H1 (cell line): ENCODE measurements around the gene TIE1. TPM values are rescaled to one million over a fixed set of nuclear protein-coding genes. Genes with fewer than 3 reads are reported as not detected.

Experiments
- CREB1 ChIP-seq: IDR thresholded peaks from 2 replicates; pipeline ENCODE4 v1.6.1; 2012; ENCODE audit warnings: inconsistent platforms
- EP300 ChIP-seq, 2 experiments: IDR thresholded peaks; 1 replicate in 1 of 2; 2 replicates in 1 of 2; pipeline ENCODE4 v1.6.1; 2011 to 2012; ENCODE audit warnings: low read depth in 2 of 2, low read length in 2 of 2, mild to moderate bottlenecking in 2 of 2, borderline replicate concordance in 1 of 2, inconsistent platforms in 1 of 2, moderate library complexity in 1 of 2
- HDAC2 ChIP-seq, 2 experiments: fragments of 300-600 bp in 1 of 2; sonication (generic) in 1 of 2; IDR thresholded peaks; 2 replicates each; pipeline ENCODE4 v1.6.1; 2011 to 2012; ENCODE audit warnings: low read depth in 2 of 2, low read length in 2 of 2, mild to moderate bottlenecking in 2 of 2, moderate library complexity in 2 of 2, borderline replicate concordance in 1 of 2, inconsistent platforms in 1 of 2
- POU5F1 ChIP-seq: IDR thresholded peaks from 2 replicates; pipeline ENCODE4 v1.6.1; 2011; ENCODE audit warnings: low read depth, mild to moderate bottlenecking, low read length, moderate library complexity
- SIX5 ChIP-seq: IDR thresholded peaks from 2 replicates; pipeline ENCODE4 v1.6.1; 2011; ENCODE audit warnings: mild to moderate bottlenecking, low read depth, low read length
- SP1 ChIP-seq: IDR thresholded peaks from 2 replicates; pipeline ENCODE4 v1.6.1; 2011; ENCODE audit warnings: low read depth, low read length
- polyA plus RNA-seq, 7 experiments: library from polyadenylated mRNA; depleted of rRNA in 3 of 7; stranded (reverse) in 5 of 7; unstranded in 2 of 7; fragments of >200 nt in 5 of 7; fragments of 200-250 nt in 2 of 7; gene quantifications; 1 replicate in 5 of 7; 2 replicates in 1 of 7; 4 replicates in 1 of 7; pipeline versions ENCODE4 v1.2.1 to v1.2.3, GENCODE V29; 2011 to 2013; ENCODE audit warnings: missing spikeins in 2 of 7, mixed read lengths in 2 of 7
- total RNA-seq: library from RNA; stranded (reverse); fragmentation: NEBNext Ultra II Directional; extraction: Animal tissue kit (Norgen Biotek cat#: 25700); gene quantifications from 2 replicates; pipeline ENCODE4 v1.2.1, GENCODE V29; 2021
- TF ChIP-seq, protein P1 (sequence below): fragments of 300-600 bp; sonication (generic); IDR thresholded peaks from 2 replicates; pipeline ENCODE4 v1.7.1; 2012; ENCODE audit warnings: low read length, moderate library complexity, mild to moderate bottlenecking, inconsistent platforms; ENCODE audit not compliant: insufficient replicate concordance
- TF ChIP-seq, protein P2 (sequence below): IDR thresholded peaks from 2 replicates; pipeline ENCODE4 v1.6.1; 2012; ENCODE audit warnings: low read length, inconsistent platforms

TIE1 gene
- total and polyA plus RNA-seq, 2 of the 8 experiments (the other 6 are each of a cell fraction or from before 2014, with no cell fraction given), result 0.74 to 2.2 TPM

DNA sequence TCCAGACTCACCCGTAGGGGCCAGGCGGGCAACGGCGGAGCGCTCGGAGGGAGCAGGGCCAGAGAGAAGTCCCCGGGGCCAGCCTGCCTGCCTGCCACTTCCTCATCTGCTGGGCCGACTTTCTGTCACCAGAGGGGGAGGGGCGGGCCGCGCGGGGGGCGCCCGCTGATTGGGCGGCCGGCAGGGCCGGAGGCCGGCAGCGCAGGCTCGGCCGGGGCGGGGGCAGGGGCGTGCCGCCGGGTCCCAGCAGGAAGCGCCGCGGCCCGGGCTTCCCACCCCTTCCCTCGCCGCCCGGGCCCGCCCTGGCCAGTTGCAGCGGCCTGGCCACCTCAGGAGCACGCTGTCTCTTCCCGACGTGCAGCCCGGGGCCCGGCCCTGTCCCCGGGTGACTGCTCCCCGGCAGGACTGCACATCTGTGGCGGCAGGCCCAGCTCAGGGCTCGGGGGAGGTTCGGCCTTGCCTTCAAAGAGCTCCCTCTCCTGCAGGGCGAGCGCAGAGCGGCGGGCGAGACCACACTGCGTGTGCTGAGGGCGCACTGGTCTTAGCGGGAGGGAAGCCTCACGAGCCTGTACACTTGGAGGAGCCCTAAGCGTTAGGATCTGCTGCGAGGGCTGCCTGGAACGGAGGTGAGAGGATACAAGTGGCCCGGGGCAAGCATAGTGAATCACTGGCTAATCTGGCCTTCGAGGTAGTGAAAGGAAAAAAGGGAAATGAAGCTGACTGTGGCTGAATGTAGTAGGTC, 67.3 kb downstream of the TIE1 start, which contains the start of gene ELOVL1 (continued):
- TF ChIP-seq, protein P1, sequence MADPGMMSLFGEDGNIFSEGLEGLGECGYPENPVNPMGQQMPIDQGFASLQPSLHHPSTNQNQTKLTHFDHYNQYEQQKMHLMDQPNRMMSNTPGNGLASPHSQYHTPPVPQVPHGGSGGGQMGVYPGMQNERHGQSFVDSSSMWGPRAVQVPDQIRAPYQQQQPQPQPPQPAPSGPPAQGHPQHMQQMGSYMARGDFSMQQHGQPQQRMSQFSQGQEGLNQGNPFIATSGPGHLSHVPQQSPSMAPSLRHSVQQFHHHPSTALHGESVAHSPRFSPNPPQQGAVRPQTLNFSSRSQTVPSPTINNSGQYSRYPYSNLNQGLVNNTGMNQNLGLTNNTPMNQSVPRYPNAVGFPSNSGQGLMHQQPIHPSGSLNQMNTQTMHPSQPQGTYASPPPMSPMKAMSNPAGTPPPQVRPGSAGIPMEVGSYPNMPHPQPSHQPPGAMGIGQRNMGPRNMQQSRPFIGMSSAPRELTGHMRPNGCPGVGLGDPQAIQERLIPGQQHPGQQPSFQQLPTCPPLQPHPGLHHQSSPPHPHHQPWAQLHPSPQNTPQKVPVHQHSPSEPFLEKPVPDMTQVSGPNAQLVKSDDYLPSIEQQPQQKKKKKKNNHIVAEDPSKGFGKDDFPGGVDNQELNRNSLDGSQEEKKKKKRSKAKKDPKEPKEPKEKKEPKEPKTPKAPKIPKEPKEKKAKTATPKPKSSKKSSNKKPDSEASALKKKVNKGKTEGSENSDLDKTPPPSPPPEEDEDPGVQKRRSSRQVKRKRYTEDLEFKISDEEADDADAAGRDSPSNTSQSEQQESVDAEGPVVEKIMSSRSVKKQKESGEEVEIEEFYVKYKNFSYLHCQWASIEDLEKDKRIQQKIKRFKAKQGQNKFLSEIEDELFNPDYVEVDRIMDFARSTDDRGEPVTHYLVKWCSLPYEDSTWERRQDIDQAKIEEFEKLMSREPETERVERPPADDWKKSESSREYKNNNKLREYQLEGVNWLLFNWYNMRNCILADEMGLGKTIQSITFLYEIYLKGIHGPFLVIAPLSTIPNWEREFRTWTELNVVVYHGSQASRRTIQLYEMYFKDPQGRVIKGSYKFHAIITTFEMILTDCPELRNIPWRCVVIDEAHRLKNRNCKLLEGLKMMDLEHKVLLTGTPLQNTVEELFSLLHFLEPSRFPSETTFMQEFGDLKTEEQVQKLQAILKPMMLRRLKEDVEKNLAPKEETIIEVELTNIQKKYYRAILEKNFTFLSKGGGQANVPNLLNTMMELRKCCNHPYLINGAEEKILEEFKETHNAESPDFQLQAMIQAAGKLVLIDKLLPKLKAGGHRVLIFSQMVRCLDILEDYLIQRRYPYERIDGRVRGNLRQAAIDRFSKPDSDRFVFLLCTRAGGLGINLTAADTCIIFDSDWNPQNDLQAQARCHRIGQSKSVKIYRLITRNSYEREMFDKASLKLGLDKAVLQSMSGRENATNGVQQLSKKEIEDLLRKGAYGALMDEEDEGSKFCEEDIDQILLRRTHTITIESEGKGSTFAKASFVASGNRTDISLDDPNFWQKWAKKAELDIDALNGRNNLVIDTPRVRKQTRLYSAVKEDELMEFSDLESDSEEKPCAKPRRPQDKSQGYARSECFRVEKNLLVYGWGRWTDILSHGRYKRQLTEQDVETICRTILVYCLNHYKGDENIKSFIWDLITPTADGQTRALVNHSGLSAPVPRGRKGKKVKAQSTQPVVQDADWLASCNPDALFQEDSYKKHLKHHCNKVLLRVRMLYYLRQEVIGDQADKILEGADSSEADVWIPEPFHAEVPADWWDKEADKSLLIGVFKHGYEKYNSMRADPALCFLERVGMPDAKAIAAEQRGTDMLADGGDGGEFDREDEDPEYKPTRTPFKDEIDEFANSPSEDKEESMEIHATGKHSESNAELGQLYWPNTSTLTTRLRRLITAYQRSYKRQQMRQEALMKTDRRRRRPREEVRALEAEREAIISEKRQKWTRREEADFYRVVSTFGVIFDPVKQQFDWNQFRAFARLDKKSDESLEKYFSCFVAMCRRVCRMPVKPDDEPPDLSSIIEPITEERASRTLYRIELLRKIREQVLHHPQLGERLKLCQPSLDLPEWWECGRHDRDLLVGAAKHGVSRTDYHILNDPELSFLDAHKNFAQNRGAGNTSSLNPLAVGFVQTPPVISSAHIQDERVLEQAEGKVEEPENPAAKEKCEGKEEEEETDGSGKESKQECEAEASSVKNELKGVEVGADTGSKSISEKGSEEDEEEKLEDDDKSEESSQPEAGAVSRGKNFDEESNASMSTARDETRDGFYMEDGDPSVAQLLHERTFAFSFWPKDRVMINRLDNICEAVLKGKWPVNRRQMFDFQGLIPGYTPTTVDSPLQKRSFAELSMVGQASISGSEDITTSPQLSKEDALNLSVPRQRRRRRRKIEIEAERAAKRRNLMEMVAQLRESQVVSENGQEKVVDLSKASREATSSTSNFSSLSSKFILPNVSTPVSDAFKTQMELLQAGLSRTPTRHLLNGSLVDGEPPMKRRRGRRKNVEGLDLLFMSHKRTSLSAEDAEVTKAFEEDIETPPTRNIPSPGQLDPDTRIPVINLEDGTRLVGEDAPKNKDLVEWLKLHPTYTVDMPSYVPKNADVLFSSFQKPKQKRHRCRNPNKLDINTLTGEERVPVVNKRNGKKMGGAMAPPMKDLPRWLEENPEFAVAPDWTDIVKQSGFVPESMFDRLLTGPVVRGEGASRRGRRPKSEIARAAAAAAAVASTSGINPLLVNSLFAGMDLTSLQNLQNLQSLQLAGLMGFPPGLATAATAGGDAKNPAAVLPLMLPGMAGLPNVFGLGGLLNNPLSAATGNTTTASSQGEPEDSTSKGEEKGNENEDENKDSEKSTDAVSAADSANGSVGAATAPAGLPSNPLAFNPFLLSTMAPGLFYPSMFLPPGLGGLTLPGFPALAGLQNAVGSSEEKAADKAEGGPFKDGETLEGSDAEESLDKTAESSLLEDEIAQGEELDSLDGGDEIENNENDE, result no peak
- no peak for TF ChIP-seq EP300 (IDR thresholded peaks at IDR 0.05; ENCODE audit: borderline replicate concordance in 1 of 2, low read depth in 2 of 2, low read length in 2 of 2)
- no peak for TF ChIP-seq POU5F1
- TF ChIP-seq, protein P2, sequence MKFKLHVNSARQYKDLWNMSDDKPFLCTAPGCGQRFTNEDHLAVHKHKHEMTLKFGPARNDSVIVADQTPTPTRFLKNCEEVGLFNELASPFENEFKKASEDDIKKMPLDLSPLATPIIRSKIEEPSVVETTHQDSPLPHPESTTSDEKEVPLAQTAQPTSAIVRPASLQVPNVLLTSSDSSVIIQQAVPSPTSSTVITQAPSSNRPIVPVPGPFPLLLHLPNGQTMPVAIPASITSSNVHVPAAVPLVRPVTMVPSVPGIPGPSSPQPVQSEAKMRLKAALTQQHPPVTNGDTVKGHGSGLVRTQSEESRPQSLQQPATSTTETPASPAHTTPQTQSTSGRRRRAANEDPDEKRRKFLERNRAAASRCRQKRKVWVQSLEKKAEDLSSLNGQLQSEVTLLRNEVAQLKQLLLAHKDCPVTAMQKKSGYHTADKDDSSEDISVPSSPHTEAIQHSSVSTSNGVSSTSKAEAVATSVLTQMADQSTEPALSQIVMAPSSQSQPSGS, result no peak
- no peak for TF ChIP-seq SIX5
- TF ChIP-seq CREB1, result no peak; the same call in 1 of the 2 replicates
- TF ChIP-seq HDAC2 (IDR thresholded peaks at IDR 0.05; ENCODE audit: borderline replicate concordance in 1 of 2, low read depth in 2 of 2, low read length in 2 of 2), result 0 out of 4 replicates have a peak, but pooled peaks of 1 of the 2 experiments have one; percentile 48
- TF ChIP-seq SP1, result 0 out of 2 replicates have a peak, but pooled peaks have one; percentile 28
